ENCODE measurements around the gene SCOC. TPM values are rescaled to one million over a fixed set of nuclear protein-coding genes. Genes with fewer than 3 reads are reported as not detected.

Gene SCOC
- total RNA-seq, 1 donor from 2014 or later = 39.3 TPM

- Histone ChIP-seq H3K9me3 (no peaks in the 10 kb centered on the region), H3K4me3 (no peak overlapping the region), H3K4me1 (peaks cover 15% of the 10 kb centered on the region), H3K27me3 (peaks cover 3% of the 10 kb centered on the region), H3K27ac (no peak overlapping the region), H3K36me3 (no peaks in the 10 kb centered on the region)
- intact Hi-C loops (cut with DNase I) = no loop called here
- TF ChIP-seq CTCF (IDR thresholded peaks at IDR 0.05) (no peak), POLR2A (IDR thresholded peaks at IDR 0.05) (no peak), POLR2AphosphoS5 (IDR thresholded peaks at IDR 0.05; ENCODE audit: insufficient read depth in 1 of 2, low read depth in 1 of 2) (no peak)
- no peak for DNase-seq (ENCODE audit: extremely low spot score in 2 of 2)
Observed at GRCh38 chr4:140423106-140423505, 49.7 kb downstream of the SCOC start.

- Histone ChIP-seq H3K36me3 (no peaks in the 10 kb centered on the region), H3K9me3 (no peaks in the 10 kb centered on the region), H3K27ac (no peak overlapping the region), H3K4me1 (peaks cover 15% of the 10 kb centered on the region), H3K4me3 (peak overlapping the region; percentile 45 to 56), H3K27me3 (peaks cover 3% of the 10 kb centered on the region)
- DNase-seq (ENCODE audit: extremely low spot score in 2 of 2) = no peak
- intact Hi-C loops (cut with DNase I) = no loop called here
- no peak for TF ChIP-seq POLR2AphosphoS5 (IDR thresholded peaks at IDR 0.05; ENCODE audit: insufficient read depth in 1 of 2, low read depth in 1 of 2)
- TF ChIP-seq POLR2A (IDR thresholded peaks at IDR 0.05) = no peak
- no peak for TF ChIP-seq CTCF (IDR thresholded peaks at IDR 0.05)
Observed at GRCh38 chr4:140426610-140427105, 53.2 kb downstream of the SCOC start.

- peak within 1 kb of the TSS; percentile 45 to 56 for H3K4me3 ChIP-seq
- H3K27me3 ChIP-seq = peaks cover 3% of the 10 kb centered on the region
- intact Hi-C loops (cut with DNase I) = no loop called here
- H3K4me1 ChIP-seq = peaks cover 15% of the 10 kb centered on the region
- no peak for TF ChIP-seq CTCF (IDR thresholded peaks at IDR 0.05)
- no peak for TF ChIP-seq POLR2A (IDR thresholded peaks at IDR 0.05)
- TF ChIP-seq POLR2AphosphoS5 (IDR thresholded peaks at IDR 0.05; ENCODE audit: insufficient read depth in 1 of 2, low read depth in 1 of 2) = no peak
- H3K36me3 ChIP-seq = no peaks in the 10 kb centered on the region
- H3K27ac ChIP-seq = no peak within 1 kb of the TSS
- DNase-seq (ENCODE audit: extremely low spot score in 2 of 2) = no peak
- H3K9me3 ChIP-seq = no peaks in the 10 kb centered on the region
Observed at GRCh38 chr4:140427106-140427918, 53.9 kb downstream of the SCOC start, which contains the start of gene CLGN. TSS of gene CLGN (minus strand) at chr4:140427648. CDS start at chr4:140413078, 14,570 bp downstream.

GRCh38 chr4:140427919-140428471 is 54.5 kb downstream of the SCOC start:
- TF ChIP-seq POLR2AphosphoS5 (IDR thresholded peaks at IDR 0.05; ENCODE audit: insufficient read depth in 1 of 2, low read depth in 1 of 2) (no peak), CTCF (IDR thresholded peaks at IDR 0.05) (no peak), POLR2A (IDR thresholded peaks at IDR 0.05) (no peak)
- peak overlapping the region; percentile 45 to 56 for H3K4me3 ChIP-seq
- H3K36me3 ChIP-seq = no peaks in the 10 kb centered on the region
- no peaks in the 10 kb centered on the region for H3K9me3 ChIP-seq
- H3K27me3 ChIP-seq = peaks cover 3% of the 10 kb centered on the region
- DNase-seq (ENCODE audit: extremely low spot score in 2 of 2) = no peak
- H3K27ac ChIP-seq = no peak overlapping the region
- intact Hi-C loops (cut with DNase I) = no loop called here
- peaks cover 15% of the 10 kb centered on the region for H3K4me1 ChIP-seq

Other genes starting within 250 kb of the SCOC start
- 16.2 TPM for gene MAML3, start 219.5 kb upstream of the SCOC start, total RNA-seq
- not detected for gene CLGN, start 54.0 kb downstream of the SCOC start, total RNA-seq
- not detected for gene MGAT4D, start 124.6 kb downstream of the SCOC start, total RNA-seq
- 15.7 TPM for gene ELMOD2, start 150.5 kb downstream of the SCOC start, total RNA-seq
- not detected for gene UCP1, start 195.3 kb downstream of the SCOC start, total RNA-seq